ES-I3 (cell line): ENCODE measurements around the gene HIPK2.

Experiments
- H3K36me3 ChIP-seq: 2 replicates; pipeline ENCODE4 v1.6.1; 2013; ENCODE audit warnings: mild to moderate bottlenecking, low read length, control low read depth, moderate library complexity; ENCODE audit not compliant: insufficient read depth
- H3K4me1 ChIP-seq: 2 replicates; pipeline ENCODE4 v1.6.1; 2013; ENCODE audit warnings: mild to moderate bottlenecking, control low read depth, low read length; ENCODE audit not compliant: insufficient read depth
- H3K9ac ChIP-seq: 2 replicates; pipeline ENCODE4 v1.6.1; 2013; ENCODE audit warnings: low read depth, mild to moderate bottlenecking, low read length, moderate library complexity
- H3K9me3 ChIP-seq: 2 replicates; pipeline ENCODE4 v1.6.1; 2013; ENCODE audit warnings: mild to moderate bottlenecking, low read length, moderate library complexity; ENCODE audit not compliant: control insufficient read depth, insufficient read depth

HIPK2 gene

DNA sequence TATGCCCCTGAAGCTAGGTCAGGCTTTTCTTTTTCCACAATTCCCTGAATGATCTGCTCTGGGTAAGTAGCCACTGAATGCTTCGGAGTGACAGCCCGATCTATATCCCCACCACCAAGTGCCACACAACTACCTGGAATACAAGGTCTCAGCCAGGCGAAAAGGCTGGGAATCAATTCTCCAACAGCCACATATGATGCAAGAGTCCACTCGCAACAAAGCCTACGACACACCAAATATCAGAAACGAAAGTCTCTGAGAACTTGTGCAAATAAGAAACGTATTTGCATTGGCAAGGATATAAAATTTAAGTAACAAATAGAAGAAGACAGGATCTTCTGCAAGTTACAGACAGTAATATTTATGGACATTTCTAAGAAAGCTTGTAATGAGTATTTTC lies 5.7 kb downstream of the HIPK2 start:
- H3K9ac ChIP-seq, result no peak overlapping the region

DNA sequence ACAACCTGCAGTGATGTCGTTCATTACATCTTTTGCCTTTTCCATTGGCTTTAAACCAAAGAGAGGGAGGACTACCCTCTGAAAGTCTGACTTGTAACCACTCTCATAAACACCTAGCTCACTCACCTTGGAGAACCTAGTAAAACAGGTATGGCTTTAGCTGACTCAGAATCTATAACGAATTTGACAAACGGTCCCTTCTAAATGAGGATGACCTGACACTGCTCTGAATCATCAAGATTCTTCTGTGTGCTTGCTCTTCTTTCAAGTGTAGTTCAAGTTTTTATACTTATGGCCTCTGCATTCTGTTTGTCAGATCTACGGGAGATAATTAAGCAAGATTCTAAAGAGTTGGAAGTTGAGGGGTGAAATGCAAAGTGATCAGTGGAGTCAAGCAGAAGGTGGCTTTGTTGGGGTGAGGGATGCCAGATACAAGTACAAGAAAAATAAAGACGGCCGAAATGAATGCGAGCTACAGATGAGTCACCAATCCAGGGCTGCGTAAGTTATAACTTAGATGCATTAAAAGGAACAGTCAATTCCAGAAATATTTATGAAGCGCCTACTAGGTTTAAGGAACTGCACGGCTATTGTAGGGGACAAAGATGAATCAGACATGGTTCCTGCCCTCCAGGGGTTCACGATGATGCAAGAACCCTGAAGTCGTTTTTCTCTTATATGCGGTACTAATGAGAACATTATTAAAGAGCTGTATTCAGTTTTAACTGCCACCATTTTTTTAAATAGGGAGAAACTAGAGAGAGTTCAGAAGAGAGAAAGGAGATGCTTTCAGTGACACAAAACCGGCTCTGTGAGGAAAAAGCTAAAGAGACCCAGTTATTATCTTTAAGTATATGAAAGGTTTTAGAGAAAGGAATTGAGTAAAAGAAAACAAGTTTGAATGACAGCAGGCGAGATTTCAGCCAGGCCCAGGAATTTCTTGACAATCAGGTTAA lies 6.5 kb downstream of the HIPK2 start:
- Histone ChIP-seq H3K36me3 (no peaks in the 10 kb centered on the region), H3K9ac (no peak overlapping the region), H3K4me1 (no peaks in the 10 kb centered on the region), H3K9me3 (no peaks in the 10 kb centered on the region)

More for the DNA sequence above, 5.7 kb downstream of the HIPK2 start:
- Histone ChIP-seq H3K9me3 (no peaks in the 10 kb centered on the region), H3K36me3 (no peaks in the 10 kb centered on the region), H3K4me1 (no peaks in the 10 kb centered on the region)

DNA sequence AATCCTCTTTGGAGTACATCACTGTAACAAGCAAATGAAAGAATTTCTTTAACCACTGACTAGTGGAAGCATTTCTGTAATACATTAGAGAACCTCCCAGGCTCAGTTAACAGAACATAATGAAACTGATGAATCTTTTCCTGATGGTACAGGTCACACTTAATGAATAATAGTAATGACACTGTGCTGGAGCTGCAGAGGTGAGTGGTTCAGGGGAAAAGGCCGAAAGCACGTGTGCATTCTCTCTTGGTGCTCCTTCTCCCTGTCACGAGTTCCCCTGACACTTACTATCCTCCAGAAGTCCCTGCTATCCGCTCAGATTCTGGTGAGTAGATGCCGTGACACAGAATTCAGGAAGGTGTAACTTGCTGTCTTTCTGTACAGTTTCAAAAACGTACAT lies 8.0 kb downstream of the HIPK2 start:
- Histone ChIP-seq H3K4me1 (no peaks in the 10 kb centered on the region), H3K9ac (no peak overlapping the region), H3K36me3 (no peaks in the 10 kb centered on the region), H3K9me3 (no peaks in the 10 kb centered on the region)

DNA sequence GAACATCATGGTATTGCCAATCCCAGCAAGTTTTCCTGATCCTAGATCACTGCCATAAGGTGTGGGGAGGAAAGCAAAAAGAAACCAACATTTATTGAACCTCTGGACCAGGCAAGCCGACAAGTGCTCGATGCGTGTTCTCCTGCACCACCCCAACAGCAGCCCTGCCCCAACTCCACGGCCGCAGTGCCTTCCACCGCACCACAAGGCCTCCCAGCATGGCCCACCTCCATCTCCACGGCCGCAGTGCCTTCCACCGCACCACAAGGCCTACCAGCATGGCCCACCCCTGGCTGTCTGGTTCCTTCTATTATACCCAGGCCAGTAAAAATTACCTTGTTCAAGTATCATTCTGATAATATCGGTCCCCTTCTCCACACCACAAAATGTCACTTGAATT lies 8.7 kb downstream of the HIPK2 start:
- Histone ChIP-seq H3K9me3 (no peaks in the 10 kb centered on the region), H3K36me3 (no peaks in the 10 kb centered on the region), H3K4me1 (no peaks in the 10 kb centered on the region), H3K9ac (no peak overlapping the region)

DNA sequence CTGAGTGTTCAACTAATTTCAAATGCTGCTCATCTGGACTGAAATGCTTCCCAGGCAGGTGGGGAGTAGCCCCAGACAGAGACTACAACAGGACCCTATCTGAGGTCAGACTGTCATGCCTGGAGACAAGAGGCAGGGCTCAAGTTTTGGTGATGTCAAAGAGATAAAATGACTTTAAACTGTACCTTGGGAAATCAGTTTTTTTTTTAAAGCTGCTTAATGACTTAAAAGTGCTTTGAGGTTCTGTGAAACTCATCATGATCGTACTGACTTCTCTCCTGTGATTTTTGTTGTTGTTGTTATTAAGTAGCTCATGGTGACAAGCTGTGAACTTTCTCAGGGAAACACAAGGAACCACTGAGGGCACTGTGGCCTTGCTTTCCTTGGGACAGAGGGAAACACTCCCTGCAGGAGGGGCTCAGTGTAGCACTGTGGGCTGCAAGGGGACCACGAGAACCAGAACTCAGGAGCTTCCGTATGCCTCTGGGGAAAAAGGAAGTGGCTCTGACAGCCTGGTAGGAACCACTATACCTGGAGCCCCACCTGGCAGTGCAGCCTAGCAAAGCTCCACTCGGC lies 9.5 kb downstream of the HIPK2 start:
- no peaks in the 10 kb centered on the region for H3K36me3 ChIP-seq
- H3K9me3 ChIP-seq, result no peaks in the 10 kb centered on the region
- H3K9ac ChIP-seq, result no peak overlapping the region
- no peaks in the 10 kb centered on the region for H3K4me1 ChIP-seq

DNA sequence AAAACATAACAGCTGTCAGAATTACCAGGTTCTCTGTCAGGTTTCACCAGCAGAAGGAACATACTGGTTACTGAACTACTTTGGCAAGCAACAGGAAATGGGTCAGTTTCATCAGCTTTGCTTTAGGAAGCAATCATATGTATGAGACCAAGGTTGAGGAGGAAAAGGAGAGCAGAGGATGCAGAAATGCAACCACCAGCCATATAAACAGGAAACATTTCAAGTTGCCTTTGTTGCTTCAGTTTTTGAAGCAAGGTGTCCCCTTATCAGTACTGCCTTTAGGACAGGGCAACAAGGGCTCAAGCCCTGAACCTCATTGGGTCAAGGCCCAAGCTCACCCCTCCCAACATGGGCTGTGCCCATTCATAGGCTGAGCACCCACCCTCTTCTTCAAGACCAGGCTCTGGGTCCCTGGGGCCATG lies 10.2 kb downstream of the HIPK2 start:
- Histone ChIP-seq H3K36me3 (no peaks in the 10 kb centered on the region), H3K9me3 (no peaks in the 10 kb centered on the region), H3K9ac (no peak overlapping the region), H3K4me1 (peaks cover 4% of the 10 kb centered on the region; the same call in 1 of the 2 replicates)

DNA sequence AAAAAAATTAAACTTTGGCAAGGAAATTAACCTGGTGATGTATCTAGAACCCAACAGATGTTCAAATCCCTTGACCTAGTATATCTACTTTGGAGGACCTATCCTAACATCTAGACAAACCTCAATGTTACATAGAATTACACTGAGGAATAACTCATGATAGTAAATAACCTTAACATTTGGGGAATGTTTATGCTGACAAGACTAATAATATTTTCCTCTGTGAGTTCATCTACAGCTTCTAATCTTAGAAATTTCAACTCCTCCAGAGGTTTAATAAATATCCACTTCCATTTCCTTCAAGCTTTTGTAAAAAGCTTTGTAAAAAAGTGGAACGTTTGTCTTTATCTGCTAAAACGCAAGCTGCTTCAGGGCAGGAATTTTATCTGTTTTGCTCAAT lies 12.7 kb downstream of the HIPK2 start:
- H3K36me3 ChIP-seq, result no peaks in the 10 kb centered on the region
- H3K9ac ChIP-seq, result no peak overlapping the region
- no peaks in the 10 kb centered on the region for H3K9me3 ChIP-seq
- peaks cover 4% of the 10 kb centered on the region; the same call in 1 of the 2 replicates for H3K4me1 ChIP-seq

DNA sequence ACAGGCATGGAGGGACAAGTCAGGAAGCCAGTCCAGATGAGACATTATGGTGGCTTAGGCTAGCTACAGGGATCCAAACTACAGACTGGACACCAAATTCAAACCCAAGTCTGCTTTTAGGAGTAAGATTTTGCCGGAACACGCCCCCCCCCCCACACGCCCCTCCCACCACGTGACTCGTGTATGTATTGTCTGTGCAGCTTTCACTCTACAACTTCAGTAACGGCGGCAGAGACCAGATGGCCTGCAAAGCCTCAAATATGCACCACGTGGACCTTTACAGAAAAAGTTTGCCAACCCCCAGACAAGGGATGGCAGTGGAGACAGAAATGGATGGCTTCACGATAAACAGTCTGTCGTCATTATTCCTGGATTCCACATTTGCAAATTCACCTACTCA lies 14.5 kb downstream of the HIPK2 start:
- no peak overlapping the region for H3K9ac ChIP-seq
- H3K9me3 ChIP-seq, result no peaks in the 10 kb centered on the region
- peaks cover 6% of the 10 kb centered on the region; the same call in 1 of the 2 replicates for H3K4me1 ChIP-seq
- no peaks in the 10 kb centered on the region for H3K36me3 ChIP-seq

DNA sequence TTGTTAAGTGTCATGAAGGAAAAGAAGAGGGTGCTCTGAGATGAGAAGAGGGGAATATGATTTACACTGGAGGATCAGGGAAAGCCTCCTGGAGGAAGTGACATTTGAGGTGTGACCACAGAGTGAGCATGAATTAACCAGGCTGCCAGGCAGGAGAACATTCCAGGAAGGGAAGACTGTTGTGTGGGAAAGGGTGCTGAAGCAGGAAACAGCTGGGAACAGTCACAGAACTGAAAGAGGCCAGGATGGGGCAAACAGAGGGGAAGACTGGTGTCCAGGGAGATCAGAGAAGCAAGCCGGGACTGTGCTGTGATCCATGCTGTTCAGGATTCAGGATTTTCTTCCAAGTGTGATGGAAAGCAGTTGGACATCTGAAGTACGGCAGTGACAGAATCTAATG lies 14.9 kb downstream of the HIPK2 start:
- Histone ChIP-seq H3K36me3 (no peaks in the 10 kb centered on the region), H3K9ac (no peak overlapping the region), H3K4me1 (peaks cover 6% of the 10 kb centered on the region; the same call in 1 of the 2 replicates), H3K9me3 (no peaks in the 10 kb centered on the region)

DNA sequence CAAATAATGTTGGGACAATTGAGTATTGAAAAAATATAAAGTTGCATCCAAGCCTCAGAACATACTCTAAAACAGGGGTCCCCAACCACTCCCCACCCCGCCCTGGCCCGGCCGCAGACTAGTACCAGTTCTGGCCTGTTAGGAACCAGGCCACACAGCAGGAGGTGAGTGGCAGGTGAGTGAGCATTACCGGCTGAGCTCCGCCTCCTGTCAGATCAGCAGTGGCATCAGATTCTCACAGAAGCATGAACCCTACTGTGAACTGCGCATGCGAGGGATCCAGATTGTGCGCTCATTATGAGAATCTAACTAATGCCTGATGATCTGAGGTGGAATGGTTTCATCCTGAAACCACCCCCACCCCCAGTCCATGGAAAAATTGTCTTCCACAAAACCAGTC lies 19.4 kb downstream of the HIPK2 start:
- H3K9ac ChIP-seq, result no peak overlapping the region
- no peaks in the 10 kb centered on the region for H3K9me3 ChIP-seq
- H3K4me1 ChIP-seq, result peaks cover 6% of the 10 kb centered on the region; the same call in 1 of the 2 replicates
- no peaks in the 10 kb centered on the region for H3K36me3 ChIP-seq

DNA sequence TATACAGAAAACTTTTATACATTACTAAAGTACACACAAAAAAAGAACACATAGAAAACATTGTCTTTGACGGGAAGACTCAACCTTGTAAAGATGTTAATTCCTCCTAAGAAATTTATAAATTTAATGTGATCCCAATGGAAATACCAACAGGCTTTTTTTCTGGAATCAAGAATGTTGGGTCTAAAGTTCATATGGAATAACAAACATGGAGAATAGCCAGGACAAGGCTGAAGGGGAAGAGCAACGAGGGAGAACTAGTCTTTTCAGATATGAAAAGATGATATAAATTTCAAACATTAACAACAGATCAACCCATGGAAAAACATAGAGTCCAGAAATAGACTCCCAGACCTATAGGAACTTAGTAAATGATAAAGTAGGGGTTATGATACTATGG lies 19.8 kb downstream of the HIPK2 start:
- Histone ChIP-seq H3K36me3 (no peaks in the 10 kb centered on the region), H3K9me3 (no peaks in the 10 kb centered on the region), H3K9ac (no peak overlapping the region), H3K4me1 (peaks cover 3% of the 10 kb centered on the region; the same call in 1 of the 2 replicates)

DNA sequence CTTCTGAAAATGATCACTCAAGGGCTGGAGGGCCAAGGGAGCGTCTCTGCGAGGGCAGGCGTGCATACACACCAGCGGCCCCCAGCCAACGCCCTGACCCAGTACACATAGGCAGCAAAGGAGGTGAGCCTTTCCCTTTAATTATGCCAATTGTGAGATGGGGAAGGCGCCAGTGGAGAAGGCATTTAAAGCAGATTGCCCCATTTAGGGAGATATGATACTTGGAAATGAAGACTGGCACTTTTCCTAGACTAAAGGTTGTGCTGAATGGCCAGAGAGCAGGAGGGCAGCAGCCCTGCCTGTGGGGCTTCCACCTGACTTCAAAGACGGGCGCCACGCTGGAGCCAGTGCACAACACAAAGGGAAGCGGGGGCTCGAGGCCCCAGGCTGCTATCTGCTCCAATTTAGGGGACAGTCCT lies 24.1 kb downstream of the HIPK2 start:
- Histone ChIP-seq H3K9me3 (no peaks in the 10 kb centered on the region), H3K36me3 (no peaks in the 10 kb centered on the region), H3K9ac (no peak overlapping the region), H3K4me1 (peaks cover 3% of the 10 kb centered on the region; the same call in 1 of the 2 replicates)

DNA sequence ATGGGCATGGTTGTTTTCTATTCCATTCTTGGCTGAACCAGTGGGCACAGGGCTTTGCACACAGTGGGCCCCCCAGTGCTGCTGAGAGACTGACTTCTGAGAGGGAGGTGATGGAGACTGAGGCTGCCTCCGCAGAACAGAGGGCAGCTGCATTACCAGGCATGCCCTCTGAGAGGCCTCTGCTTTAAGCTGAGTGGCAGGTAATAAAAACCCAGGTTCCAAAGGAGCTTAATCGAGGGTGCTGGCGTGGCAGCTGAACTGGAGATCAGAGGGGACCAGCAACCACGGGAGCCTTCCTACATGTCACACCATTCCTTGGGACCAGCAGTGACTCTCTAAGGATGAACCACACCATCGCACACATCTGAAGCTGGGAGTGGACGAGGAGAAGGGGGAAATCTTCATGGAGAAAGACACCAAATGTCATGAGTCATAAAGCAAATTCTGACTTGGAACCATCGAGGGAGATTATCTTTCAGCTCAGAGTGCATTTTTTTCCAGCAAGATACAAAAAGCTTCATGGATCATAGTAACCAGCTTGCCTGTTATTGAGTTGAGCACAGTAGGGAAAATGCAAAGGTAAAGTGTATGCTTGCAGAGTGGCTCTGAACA lies 24.6 kb downstream of the HIPK2 start:
- Histone ChIP-seq H3K9me3 (no peaks in the 10 kb centered on the region), H3K4me1 (no peaks in the 10 kb centered on the region), H3K36me3 (no peaks in the 10 kb centered on the region), H3K9ac (no peak overlapping the region)

DNA sequence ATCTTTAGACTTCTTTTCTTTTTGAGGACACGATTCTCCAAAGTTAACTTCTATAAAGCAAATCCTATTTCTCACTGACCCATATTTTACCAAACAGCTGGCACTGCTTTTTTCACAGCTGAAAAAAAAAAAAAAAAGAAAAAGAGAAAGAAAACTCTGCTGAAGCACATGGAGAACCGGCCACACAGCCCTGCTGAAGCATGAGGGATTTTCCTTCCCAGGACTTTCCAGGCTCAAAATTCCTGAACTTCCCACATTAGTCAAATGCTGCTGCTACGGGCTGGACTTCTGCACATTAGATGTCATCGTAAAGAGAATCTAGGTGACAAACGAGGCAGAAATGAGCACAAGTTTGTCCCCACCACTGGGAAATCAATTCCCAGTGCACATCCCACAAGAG lies 25.2 kb downstream of the HIPK2 start:
- H3K9ac ChIP-seq, result no peak overlapping the region
- H3K9me3 ChIP-seq, result no peaks in the 10 kb centered on the region
- H3K4me1 ChIP-seq, result no peaks in the 10 kb centered on the region
- H3K36me3 ChIP-seq, result no peaks in the 10 kb centered on the region
